K562 (cell line): ENCODE results near the gene ADGRD1. TPM values are rescaled to one million over a fixed set of nuclear protein-coding genes. Genes with fewer than 3 reads are reported as not detected.

Experiments used
- C11orf30 ChIP-seq: fragments of 450-650 bp; IDR thresholded peaks from 2 replicates; pipeline ENCODE4 v1.6.1; 2016; ENCODE audit warnings: low read depth, mild to moderate bottlenecking
- DMBX1 ChIP-seq: fragments of 250-450 bp; sonication (Bioruptor Pico); IDR thresholded peaks from 2 replicates; pipeline ENCODE4 v1.8.0; 2022; ENCODE audit warnings: inconsistent platforms, mild to moderate bottlenecking, moderate library complexity, borderline replicate concordance
- HEY1 ChIP-seq: fragments of 250-450 bp; sonication (Bioruptor Pico); IDR thresholded peaks from 2 replicates; pipeline ENCODE4 v1.5.0; 2020; ENCODE audit warnings: mild to moderate bottlenecking, moderate library complexity, borderline replicate concordance
- NCOA2 ChIP-seq, 2 experiments: fragments of 450-650 bp; IDR thresholded peaks; 2 replicates each; pipeline ENCODE4 v1.6.1; 2018; ENCODE audit warnings: mild to moderate bottlenecking in 2 of 2, moderate library complexity in 1 of 2; ENCODE audit not compliant: partially characterized antibody in 2 of 2
- ZNF316 ChIP-seq: fragments of 450-650 bp; IDR thresholded peaks from 2 replicates; pipeline ENCODE4 v1.6.1; 2016
- polyA plus RNA-seq, 8 experiments: library from polyadenylated mRNA; depleted of rRNA in 4 of 8; stranded (reverse) in 5 of 8; unstranded in 3 of 8; fragments of >200 nt; fragmentation: Nextera tagmentation in 2 of 8; fragmentation: Illumina TruSeq in 1 of 8; extraction: Ambion mirVana in 2 of 8; extraction: Trizol in 1 of 8; gene quantifications; 2 replicates each; pipeline versions ENCODE4 v1.2.1 to v1.2.3, GENCODE V29; 2011 to 2014; ENCODE audit warnings: inconsistent platforms in 1 of 8, missing spikeins in 1 of 8
- total RNA-seq, 7 experiments: library from RNA; depleted of rRNA in 6 of 7; stranded (reverse); fragments of >200 nt in 6 of 7; fragmentation: Illumina TruSeq in 2 of 7; extraction: Trizol in 2 of 7; gene quantifications; 2 replicates each; pipeline versions ENCODE4 v1.2.1 to v1.2.3, GENCODE V29; 2011 to 2021; ENCODE audit warnings: low replicate concordance in 1 of 7
- TF ChIP-seq, protein P1 (sequence below): fragments of 200-600 bp; sonication (generic); IDR thresholded peaks from one replicate; pipeline ENCODE4 v1.6.1; 2012; ENCODE audit warnings: mild to moderate bottlenecking, low read depth, low read length, inconsistent platforms

Gene ADGRD1
- total and polyA plus RNA-seq, 9 of the 15 experiments (the other 6 are each of a cell fraction or from before 2014, with no cell fraction given) = 1.7 to 11.7 (median 3.3) TPM

DNA sequence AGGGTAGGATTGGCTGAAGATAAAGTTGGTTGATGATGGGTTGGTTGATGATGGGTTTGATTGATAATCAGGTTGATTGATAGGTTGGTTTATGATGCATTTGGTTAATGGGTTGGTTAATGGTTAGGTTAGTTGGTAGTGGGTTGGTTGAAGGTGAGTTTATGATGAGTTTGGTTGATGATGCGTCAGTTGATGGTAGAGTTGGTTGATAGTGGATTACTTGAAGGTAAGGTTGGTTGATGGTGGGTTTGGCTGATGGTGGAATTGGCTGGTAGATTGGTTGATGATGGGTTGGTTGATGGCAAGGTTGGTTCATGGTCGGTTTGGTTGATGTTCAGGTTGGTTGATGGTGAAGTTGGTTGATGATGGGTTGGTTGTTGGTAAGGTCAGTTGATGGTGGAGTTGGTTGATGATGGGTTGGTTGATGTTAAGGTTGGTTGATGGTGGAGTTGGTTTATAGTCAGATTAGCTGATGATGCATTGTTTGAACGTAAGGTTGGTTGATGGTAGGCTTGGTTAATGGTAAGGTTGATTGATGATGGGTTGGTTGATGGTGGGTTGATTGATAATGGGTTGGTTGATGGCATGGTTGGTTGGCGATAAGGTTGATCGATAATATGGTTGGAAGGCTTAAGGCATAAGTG, 146.4 kb downstream of the ADGRD1 start (continued):
- TF ChIP-seq NCOA2 (IDR thresholded peaks at IDR 0.05; ENCODE audit: partially characterized antibody in 2 of 2) = no peak
- TF ChIP-seq, protein P1, sequence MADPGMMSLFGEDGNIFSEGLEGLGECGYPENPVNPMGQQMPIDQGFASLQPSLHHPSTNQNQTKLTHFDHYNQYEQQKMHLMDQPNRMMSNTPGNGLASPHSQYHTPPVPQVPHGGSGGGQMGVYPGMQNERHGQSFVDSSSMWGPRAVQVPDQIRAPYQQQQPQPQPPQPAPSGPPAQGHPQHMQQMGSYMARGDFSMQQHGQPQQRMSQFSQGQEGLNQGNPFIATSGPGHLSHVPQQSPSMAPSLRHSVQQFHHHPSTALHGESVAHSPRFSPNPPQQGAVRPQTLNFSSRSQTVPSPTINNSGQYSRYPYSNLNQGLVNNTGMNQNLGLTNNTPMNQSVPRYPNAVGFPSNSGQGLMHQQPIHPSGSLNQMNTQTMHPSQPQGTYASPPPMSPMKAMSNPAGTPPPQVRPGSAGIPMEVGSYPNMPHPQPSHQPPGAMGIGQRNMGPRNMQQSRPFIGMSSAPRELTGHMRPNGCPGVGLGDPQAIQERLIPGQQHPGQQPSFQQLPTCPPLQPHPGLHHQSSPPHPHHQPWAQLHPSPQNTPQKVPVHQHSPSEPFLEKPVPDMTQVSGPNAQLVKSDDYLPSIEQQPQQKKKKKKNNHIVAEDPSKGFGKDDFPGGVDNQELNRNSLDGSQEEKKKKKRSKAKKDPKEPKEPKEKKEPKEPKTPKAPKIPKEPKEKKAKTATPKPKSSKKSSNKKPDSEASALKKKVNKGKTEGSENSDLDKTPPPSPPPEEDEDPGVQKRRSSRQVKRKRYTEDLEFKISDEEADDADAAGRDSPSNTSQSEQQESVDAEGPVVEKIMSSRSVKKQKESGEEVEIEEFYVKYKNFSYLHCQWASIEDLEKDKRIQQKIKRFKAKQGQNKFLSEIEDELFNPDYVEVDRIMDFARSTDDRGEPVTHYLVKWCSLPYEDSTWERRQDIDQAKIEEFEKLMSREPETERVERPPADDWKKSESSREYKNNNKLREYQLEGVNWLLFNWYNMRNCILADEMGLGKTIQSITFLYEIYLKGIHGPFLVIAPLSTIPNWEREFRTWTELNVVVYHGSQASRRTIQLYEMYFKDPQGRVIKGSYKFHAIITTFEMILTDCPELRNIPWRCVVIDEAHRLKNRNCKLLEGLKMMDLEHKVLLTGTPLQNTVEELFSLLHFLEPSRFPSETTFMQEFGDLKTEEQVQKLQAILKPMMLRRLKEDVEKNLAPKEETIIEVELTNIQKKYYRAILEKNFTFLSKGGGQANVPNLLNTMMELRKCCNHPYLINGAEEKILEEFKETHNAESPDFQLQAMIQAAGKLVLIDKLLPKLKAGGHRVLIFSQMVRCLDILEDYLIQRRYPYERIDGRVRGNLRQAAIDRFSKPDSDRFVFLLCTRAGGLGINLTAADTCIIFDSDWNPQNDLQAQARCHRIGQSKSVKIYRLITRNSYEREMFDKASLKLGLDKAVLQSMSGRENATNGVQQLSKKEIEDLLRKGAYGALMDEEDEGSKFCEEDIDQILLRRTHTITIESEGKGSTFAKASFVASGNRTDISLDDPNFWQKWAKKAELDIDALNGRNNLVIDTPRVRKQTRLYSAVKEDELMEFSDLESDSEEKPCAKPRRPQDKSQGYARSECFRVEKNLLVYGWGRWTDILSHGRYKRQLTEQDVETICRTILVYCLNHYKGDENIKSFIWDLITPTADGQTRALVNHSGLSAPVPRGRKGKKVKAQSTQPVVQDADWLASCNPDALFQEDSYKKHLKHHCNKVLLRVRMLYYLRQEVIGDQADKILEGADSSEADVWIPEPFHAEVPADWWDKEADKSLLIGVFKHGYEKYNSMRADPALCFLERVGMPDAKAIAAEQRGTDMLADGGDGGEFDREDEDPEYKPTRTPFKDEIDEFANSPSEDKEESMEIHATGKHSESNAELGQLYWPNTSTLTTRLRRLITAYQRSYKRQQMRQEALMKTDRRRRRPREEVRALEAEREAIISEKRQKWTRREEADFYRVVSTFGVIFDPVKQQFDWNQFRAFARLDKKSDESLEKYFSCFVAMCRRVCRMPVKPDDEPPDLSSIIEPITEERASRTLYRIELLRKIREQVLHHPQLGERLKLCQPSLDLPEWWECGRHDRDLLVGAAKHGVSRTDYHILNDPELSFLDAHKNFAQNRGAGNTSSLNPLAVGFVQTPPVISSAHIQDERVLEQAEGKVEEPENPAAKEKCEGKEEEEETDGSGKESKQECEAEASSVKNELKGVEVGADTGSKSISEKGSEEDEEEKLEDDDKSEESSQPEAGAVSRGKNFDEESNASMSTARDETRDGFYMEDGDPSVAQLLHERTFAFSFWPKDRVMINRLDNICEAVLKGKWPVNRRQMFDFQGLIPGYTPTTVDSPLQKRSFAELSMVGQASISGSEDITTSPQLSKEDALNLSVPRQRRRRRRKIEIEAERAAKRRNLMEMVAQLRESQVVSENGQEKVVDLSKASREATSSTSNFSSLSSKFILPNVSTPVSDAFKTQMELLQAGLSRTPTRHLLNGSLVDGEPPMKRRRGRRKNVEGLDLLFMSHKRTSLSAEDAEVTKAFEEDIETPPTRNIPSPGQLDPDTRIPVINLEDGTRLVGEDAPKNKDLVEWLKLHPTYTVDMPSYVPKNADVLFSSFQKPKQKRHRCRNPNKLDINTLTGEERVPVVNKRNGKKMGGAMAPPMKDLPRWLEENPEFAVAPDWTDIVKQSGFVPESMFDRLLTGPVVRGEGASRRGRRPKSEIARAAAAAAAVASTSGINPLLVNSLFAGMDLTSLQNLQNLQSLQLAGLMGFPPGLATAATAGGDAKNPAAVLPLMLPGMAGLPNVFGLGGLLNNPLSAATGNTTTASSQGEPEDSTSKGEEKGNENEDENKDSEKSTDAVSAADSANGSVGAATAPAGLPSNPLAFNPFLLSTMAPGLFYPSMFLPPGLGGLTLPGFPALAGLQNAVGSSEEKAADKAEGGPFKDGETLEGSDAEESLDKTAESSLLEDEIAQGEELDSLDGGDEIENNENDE = no peak
- TF ChIP-seq HEY1 (CRISPR knock-in tag) = no peak
- peak; percentile 78 for TF ChIP-seq ZNF316
- no peak for TF ChIP-seq DMBX1 (CRISPR knock-in tag)
- TF ChIP-seq C11orf30 = peak; percentile 32; the same call in 1 of the 2 replicates
